Suprapubic skin (tissue), 4 donors: ENCODE results near the gene GPN2. TPM values are rescaled to one million over a fixed set of nuclear protein-coding genes. Genes with fewer than 3 reads are reported as not detected.
A peak's percentile ranks its signal among the peaks of the same experiment; 100 is the strongest.

Experiments used
- DNase-seq, 2 donors: peaks; one replicate each; pipeline ENCODE4 v3.0.0-alpha.2; 2019; ENCODE audit warnings: low spot score in 2 of 2
- H3K27ac ChIP-seq: fragments of 200-600 bp; sonication (generic); one replicate; pipeline ENCODE4 v1.5.1; 2019
- H3K27me3 ChIP-seq: fragments of 200-600 bp; sonication (generic); one replicate; pipeline ENCODE4 v1.5.1; 2019
- H3K36me3 ChIP-seq: fragments of 200-600 bp; sonication (generic); one replicate; pipeline ENCODE4 v1.5.1; 2019
- H3K4me1 ChIP-seq: fragments of 200-600 bp; sonication (generic); one replicate; pipeline ENCODE4 v1.5.1; 2019
- H3K4me3 ChIP-seq: fragments of 200-600 bp; sonication (generic); one replicate; pipeline ENCODE4 v1.5.1; 2019; ENCODE audit warnings: mild to moderate bottlenecking
- H3K9me3 ChIP-seq: fragments of 200-600 bp; sonication (generic); one replicate; pipeline ENCODE4 v1.5.1; 2019
- CTCF ChIP-seq, 2 donors: fragments of 200-600 bp in 1 of 2; fragments of 450-650 bp in 1 of 2; sonication (generic) in 1 of 2; IDR thresholded peaks; one replicate each; pipeline ENCODE4 v1.5.1; 2016 to 2019; ENCODE audit warnings: antibody characterized with exemption in 2 of 2, mild to moderate bottlenecking in 1 of 2, moderate library complexity in 1 of 2
- EP300 ChIP-seq: sonication (generic); formaldehyde crosslinking; IDR thresholded peaks from one replicate; pipeline ENCODE4 v1.6.1; 2017; ENCODE audit warnings: antibody characterized with exemption
- POLR2A ChIP-seq, 2 donors: fragments of 450-650 bp; IDR thresholded peaks; one replicate each; pipeline ENCODE4 v1.6.1; 2017; ENCODE audit warnings: antibody characterized with exemption in 2 of 2, mild to moderate bottlenecking in 2 of 2, moderate library complexity in 2 of 2
- POLR2AphosphoS5 ChIP-seq, 3 donors: sonication (generic); formaldehyde crosslinking; IDR thresholded peaks; one replicate each; pipeline ENCODE4 v1.6.1; 2017; ENCODE audit warnings: antibody characterized with exemption in 3 of 3
- WGBS: methylation state at CpG from one replicate; pipeline ENCODE4 v1.1.5; 2018; 5-methylcytosine and 5-hydroxymethylcytosine counted together
- total RNA-seq, 4 donors: library from RNA; depleted of rRNA; stranded (reverse); fragments of >200 nt; gene quantifications; one replicate each; pipeline ENCODE4 v1.1.0, GENCODE V29; 2016

The GPN2 gene
- total RNA-seq, 4 donors from 2014 or later = 13.2 to 25.3 (median 18.8) TPM

- Histone ChIP-seq H3K4me3 (no peak overlapping the region), H3K27ac (no peak overlapping the region), H3K36me3 (peaks cover 18% of the 10 kb centered on the region), H3K9me3 (no peaks in the 10 kb centered on the region), H3K4me1 (peaks cover 52% of the 10 kb centered on the region), H3K27me3 (no peaks in the 10 kb centered on the region)
- 38% methylated on average over 4 of the region's 4 CpGs for WGBS
- no peak for DNase-seq
- TF ChIP-seq POLR2AphosphoS5 (IDR thresholded peaks at IDR 0.05) (no peak), CTCF (IDR thresholded peaks at IDR 0.05) (no peak), POLR2A (IDR thresholded peaks at IDR 0.05) (no peak), EP300 (no peak)
Measured at GRCh38 chr1:26828411-26828991, 61.6 kb downstream of the GPN2 start.

GRCh38 chr1:26827663-26828062, 62.4 kb downstream of the GPN2 start:
- Histone ChIP-seq H3K4me1 (peaks cover 52% of the 10 kb centered on the region), H3K4me3 (peak overlapping the region; percentile 69), H3K27me3 (no peaks in the 10 kb centered on the region), H3K9me3 (no peaks in the 10 kb centered on the region), H3K36me3 (peaks cover 9% of the 10 kb centered on the region), H3K27ac (no peak overlapping the region)
- no peak for TF ChIP-seq CTCF (IDR thresholded peaks at IDR 0.05)
- TF ChIP-seq POLR2AphosphoS5 (IDR thresholded peaks at IDR 0.05) = no peak
- no peak for TF ChIP-seq EP300
- TF ChIP-seq POLR2A (IDR thresholded peaks at IDR 0.05) = no peak
- WGBS = 26% methylated on average over 11 of the region's 11 CpGs
- DNase-seq = no peak

GRCh38 chr1:26827106-26827604, 62.9 kb downstream of the GPN2 start:
- peak overlapping the region; percentile 69 for H3K4me3 ChIP-seq
- peaks cover 5% of the 10 kb centered on the region for H3K36me3 ChIP-seq
- no peak for TF ChIP-seq EP300
- no peak for TF ChIP-seq CTCF (IDR thresholded peaks at IDR 0.05)
- TF ChIP-seq POLR2AphosphoS5 (IDR thresholded peaks at IDR 0.05) = no peak
- no peak for TF ChIP-seq POLR2A (IDR thresholded peaks at IDR 0.05)
- DNase-seq = no peak
- no peaks in the 10 kb centered on the region for H3K9me3 ChIP-seq
- H3K4me1 ChIP-seq = peaks cover 52% of the 10 kb centered on the region
- H3K27ac ChIP-seq = peak overlapping the region; percentile 73
- H3K27me3 ChIP-seq = no peaks in the 10 kb centered on the region
- 5% methylated on average over 17 of the region's 17 CpGs for WGBS

- Histone ChIP-seq H3K4me3 (peak within 1 kb of the TSS; percentile 69), H3K36me3 (no peaks in the 10 kb centered on the region), H3K4me1 (peaks cover 48% of the 10 kb centered on the region), H3K27me3 (no peaks in the 10 kb centered on the region), H3K9me3 (no peaks in the 10 kb centered on the region), H3K27ac (peak within 1 kb of the TSS; percentile 73)
- WGBS = 0% methylated on average over 23 of the region's 107 CpGs
- TF ChIP-seq POLR2AphosphoS5 (IDR thresholded peaks at IDR 0.05) (no peak), POLR2A (IDR thresholded peaks at IDR 0.05) (peak in 1 of 2 donors; percentile 19), CTCF (IDR thresholded peaks at IDR 0.05) (peak; percentile 62 to 67)
- peak in 1 of 2 donors; percentile 84 for DNase-seq
Measured at GRCh38 chr1:26826261-26827105, 63.6 kb downstream of the GPN2 start, which contains the start of gene ZDHHC18. TSS of gene ZDHHC18 (plus strand) at chr1:26826688. CDS start at chr1:26826805, 117 bp downstream.

Other genes starting within 250 kb of the GPN2 start
- gene ARID1A, start 194.3 kb downstream of the GPN2 start, total RNA-seq = 10 to 100 TPM; 77.2 to 90.0 (median 83.5) TPM
- gene PIGV, start 102.3 kb downstream of the GPN2 start, total RNA-seq = 10 to 100 TPM; 15.9 to 31.5 (median 25.6) TPM
- gene ZDHHC18, start 63.6 kb downstream of the GPN2 start, total RNA-seq = 10 to 100 TPM; 23.7 to 38.5 (median 31.4) TPM
- gene SFN, start 27.1 kb downstream of the GPN2 start, total RNA-seq = 1,000 to 10,000 TPM in 1 of 4 donors, 100 to 1,000 TPM in 3; 364 to 1,347 (median 744) TPM
- gene GPATCH3, start 10.2 kb upstream of the GPN2 start, total RNA-seq = 10 to 100 TPM; 14.1 to 20.5 (median 15.8) TPM
- not detected for gene NR0B2, start 23.7 kb upstream of the GPN2 start, total RNA-seq
- 10 to 100 TPM; 34.1 to 65.2 (median 46.5) TPM for gene NUDC, start 31.5 kb upstream of the GPN2 start, total RNA-seq
- 10 to 100 TPM; 21.9 to 51.1 (median 41.5) TPM for gene KDF1, start 70.2 kb upstream of the GPN2 start, total RNA-seq
- 10 to 100 TPM in 3 of 4 donors, 1 to 10 TPM in 1; 7.9 to 41.7 (median 28.4) TPM for gene TRNP1, start 103.4 kb upstream of the GPN2 start, total RNA-seq
- gene TENT5B, start 122.6 kb upstream of the GPN2 start, total RNA-seq = 100 to 1,000 TPM in 3 of 4 donors, 10 to 100 TPM in 1; 72.3 to 233 (median 198) TPM